ENCODE measurements around the gene RNF167. TPM values are rescaled to one million over a fixed set of nuclear protein-coding genes. Genes with fewer than 3 reads are reported as not detected.
"Not testable (repeated sequence)": the region's sequence is repeated elsewhere in the genome, so short reads cannot be mapped to it uniquely, and the experiment has no call there.

RNF167 gene
- total and polyA plus RNA-seq, 2 donors: 15.3 to 119 TPM

DNA sequence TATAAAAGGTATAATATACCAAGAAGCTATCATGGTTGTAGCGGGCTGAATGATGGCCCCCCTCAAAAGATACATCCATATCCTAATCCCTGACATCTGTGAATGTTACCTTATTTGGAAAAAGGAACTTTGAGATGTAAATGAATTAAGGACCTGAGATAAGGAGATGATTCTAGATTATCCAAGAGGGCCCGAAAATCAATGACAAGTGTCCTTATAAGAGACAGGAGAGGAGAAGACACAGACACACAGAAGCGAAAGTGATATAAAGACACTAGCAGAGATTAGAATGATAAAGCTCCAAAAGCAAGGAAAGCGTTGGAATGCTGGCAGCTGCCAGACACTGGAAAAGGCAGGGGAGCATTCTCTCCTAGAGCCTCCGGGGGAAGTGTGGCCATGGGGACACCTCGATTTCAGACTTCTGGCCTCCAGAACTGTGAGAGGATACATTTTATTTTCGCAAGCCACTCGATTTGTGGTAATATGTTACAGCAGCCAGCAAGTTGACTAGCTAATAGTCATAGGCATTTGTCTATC is 20.5 kb upstream of the RNF167 start:
- 44% methylated on average over 8 of the region's 8 CpGs for WGBS
- Histone ChIP-seq H3K4me1 (ENCODE audit: insufficient read depth) (no peaks in the 10 kb centered on the region), H3K27ac (ENCODE audit: low read depth) (no peak overlapping the region), H3K36me3 (ENCODE audit: insufficient read depth) (no peaks in the 10 kb centered on the region), H3K4me3 (ENCODE audit: low read depth, low read length) (no peak overlapping the region)
- DNase-seq (ENCODE audit: extremely low spot score): no peak

GRCh38 chr17:4920351-4921048 is 19.6 kb upstream of the RNF167 start:
- 87% methylated on average over 10 of the region's 10 CpGs for WGBS
- no peaks in the 10 kb centered on the region for H3K4me1 ChIP-seq (ENCODE audit: insufficient read depth)
- H3K27ac ChIP-seq (ENCODE audit: low read depth): no peak overlapping the region
- H3K4me3 ChIP-seq (ENCODE audit: low read depth, low read length): no peak overlapping the region
- H3K36me3 ChIP-seq (ENCODE audit: insufficient read depth): no peaks in the 10 kb centered on the region
- no peak for DNase-seq (ENCODE audit: extremely low spot score)

- Histone ChIP-seq H3K27ac (ENCODE audit: low read depth) (no peak overlapping the region), H3K4me1 (ENCODE audit: insufficient read depth) (no peaks in the 10 kb centered on the region), H3K36me3 (ENCODE audit: insufficient read depth) (no peaks in the 10 kb centered on the region), H3K4me3 (ENCODE audit: low read depth, low read length) (no peak overlapping the region)
- no peak for DNase-seq (ENCODE audit: extremely low spot score)
- 90% methylated on average over 4 of the region's 4 CpGs for WGBS
Observed at GRCh38 chr17:4921320-4921719, 18.7 kb upstream of the RNF167 start.

- H3K4me3 ChIP-seq (ENCODE audit: low read depth, low read length); H3K36me3 ChIP-seq (ENCODE audit: insufficient read depth); DNase-seq (ENCODE audit: extremely low spot score); H3K27ac ChIP-seq (ENCODE audit: low read depth); H3K4me1 ChIP-seq (ENCODE audit: insufficient read depth): not testable (repeated sequence)
- 81% methylated on average over 24 of the region's 24 CpGs for WGBS
Observed at GRCh38 chr17:4926577-4927335, 13.3 kb upstream of the RNF167 start.

DNA sequence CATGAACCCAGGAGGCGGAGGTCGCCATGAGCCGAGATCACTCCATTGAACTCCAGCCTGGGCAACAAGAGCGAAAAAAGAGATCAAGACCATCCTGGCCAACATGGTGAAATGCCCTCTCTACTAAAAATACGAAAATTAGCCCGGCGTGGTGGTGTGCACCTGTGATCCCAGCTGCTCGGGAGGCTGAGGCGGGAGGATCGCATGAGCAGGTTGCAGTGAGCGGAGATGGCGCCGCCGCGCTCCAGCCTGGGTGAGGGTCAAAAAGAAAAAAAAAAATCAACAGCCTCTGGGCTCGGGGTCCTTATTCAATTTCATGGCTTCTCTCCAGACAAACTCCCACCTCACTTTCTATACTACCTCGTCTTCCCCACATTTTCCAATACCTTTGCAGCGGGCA is 11.2 kb upstream of the RNF167 start:
- WGBS: 96% methylated on average over 18 of the region's 18 CpGs
- H3K4me1 ChIP-seq (ENCODE audit: insufficient read depth): no peaks in the 10 kb centered on the region
- no peak for DNase-seq (ENCODE audit: extremely low spot score)
- H3K27ac ChIP-seq (ENCODE audit: low read depth): no peak overlapping the region
- H3K36me3 ChIP-seq (ENCODE audit: insufficient read depth): no peaks in the 10 kb centered on the region
- no peak overlapping the region for H3K4me3 ChIP-seq (ENCODE audit: low read depth, low read length)

DNA sequence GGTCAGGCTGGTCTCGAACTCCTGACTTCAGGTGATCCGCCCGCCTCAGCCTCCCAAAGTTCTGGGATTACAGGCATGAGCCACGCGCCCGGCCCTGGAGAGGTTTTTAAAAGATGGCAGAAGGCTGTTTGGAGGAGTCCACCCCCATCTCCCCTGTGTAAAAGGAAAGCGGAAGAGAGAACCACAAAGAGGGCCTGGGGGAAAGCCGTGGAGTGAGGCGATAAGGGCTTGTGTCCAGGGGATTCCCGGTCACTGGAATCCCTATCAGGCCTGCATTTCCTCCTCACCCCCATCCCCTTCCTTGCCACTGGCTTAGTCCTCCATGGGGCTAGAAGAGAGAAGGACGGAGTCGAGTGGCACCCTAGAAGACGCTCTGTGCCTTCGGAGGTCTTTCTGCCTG is 8.1 kb upstream of the RNF167 start, which contains the start of gene GP1BA:
GP1BA (plus strand) TSS at position 315 of the 400 bp plus-strand sequence. CDS start 328 bp downstream, outside the sequence.
- 86% methylated on average over 14 of the region's 14 CpGs for WGBS
- Histone ChIP-seq H3K4me3 (ENCODE audit: low read depth, low read length) (no peak within 1 kb of the TSS), H3K36me3 (ENCODE audit: insufficient read depth) (no peaks in the 10 kb centered on the region), H3K27ac (ENCODE audit: low read depth) (no peak within 1 kb of the TSS), H3K4me1 (ENCODE audit: insufficient read depth) (no peaks in the 10 kb centered on the region)
- no peak for DNase-seq (ENCODE audit: extremely low spot score)

DNA sequence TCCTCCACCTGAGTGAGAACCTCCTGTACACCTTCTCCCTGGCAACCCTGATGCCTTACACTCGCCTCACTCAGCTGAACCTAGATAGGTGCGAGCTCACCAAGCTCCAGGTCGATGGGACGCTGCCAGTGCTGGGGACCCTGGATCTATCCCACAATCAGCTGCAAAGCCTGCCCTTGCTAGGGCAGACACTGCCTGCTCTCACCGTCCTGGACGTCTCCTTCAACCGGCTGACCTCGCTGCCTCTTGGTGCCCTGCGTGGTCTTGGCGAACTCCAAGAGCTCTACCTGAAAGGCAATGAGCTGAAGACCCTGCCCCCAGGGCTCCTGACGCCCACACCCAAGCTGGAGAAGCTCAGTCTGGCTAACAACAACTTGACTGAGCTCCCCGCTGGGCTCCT is 7.3 kb upstream of the RNF167 start:
- H3K36me3 ChIP-seq (ENCODE audit: insufficient read depth): no peaks in the 10 kb centered on the region
- 89% methylated on average over 12 of the region's 12 CpGs for WGBS
- no peak overlapping the region for H3K4me3 ChIP-seq (ENCODE audit: low read depth, low read length)
- H3K4me1 ChIP-seq (ENCODE audit: insufficient read depth): no peaks in the 10 kb centered on the region
- DNase-seq (ENCODE audit: extremely low spot score): no peak
- H3K27ac ChIP-seq (ENCODE audit: low read depth): no peak overlapping the region

GRCh38 chr17:4933646-4934045 is 6.4 kb upstream of the RNF167 start:
- H3K4me1 ChIP-seq (ENCODE audit: insufficient read depth): no peaks in the 10 kb centered on the region
- no peaks in the 10 kb centered on the region for H3K36me3 ChIP-seq (ENCODE audit: insufficient read depth)
- WGBS: 75% methylated on average over 16 of the region's 16 CpGs
- H3K27ac ChIP-seq (ENCODE audit: low read depth): no peak overlapping the region
- no peak for DNase-seq (ENCODE audit: extremely low spot score)
- H3K4me3 ChIP-seq (ENCODE audit: low read depth, low read length): no peak overlapping the region

DNA sequence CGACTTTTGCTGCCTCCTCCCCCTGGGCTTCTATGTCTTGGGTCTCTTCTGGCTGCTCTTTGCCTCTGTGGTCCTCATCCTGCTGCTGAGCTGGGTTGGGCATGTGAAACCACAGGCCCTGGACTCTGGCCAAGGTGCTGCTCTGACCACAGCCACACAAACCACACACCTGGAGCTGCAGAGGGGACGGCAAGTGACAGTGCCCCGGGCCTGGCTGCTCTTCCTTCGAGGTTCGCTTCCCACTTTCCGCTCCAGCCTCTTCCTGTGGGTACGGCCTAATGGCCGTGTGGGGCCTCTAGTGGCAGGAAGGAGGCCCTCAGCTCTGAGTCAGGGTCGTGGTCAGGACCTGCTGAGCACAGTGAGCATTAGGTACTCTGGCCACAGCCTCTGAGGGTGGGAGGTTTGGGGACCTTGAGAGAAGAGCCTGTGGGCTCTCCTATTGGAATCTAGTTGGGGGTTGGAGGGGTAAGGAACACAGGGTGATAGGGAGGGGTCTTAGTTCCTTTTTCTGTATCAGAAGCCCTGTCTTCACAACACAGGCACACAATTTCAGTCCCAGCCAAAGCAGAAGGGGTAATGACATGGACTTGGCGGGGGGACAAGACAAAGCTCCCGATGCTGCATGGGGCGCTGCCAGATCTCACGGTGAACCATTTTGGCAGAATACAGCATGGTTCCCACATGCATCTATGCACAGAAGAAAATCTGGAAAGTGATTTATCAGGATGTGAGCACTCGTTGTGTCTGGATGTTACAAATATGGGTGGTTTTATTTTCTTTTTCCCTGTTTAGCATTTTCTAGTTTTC is 5.7 kb upstream of the RNF167 start:
- H3K4me1 ChIP-seq (ENCODE audit: insufficient read depth): no peaks in the 10 kb centered on the region
- DNase-seq (ENCODE audit: extremely low spot score): no peak
- H3K36me3 ChIP-seq (ENCODE audit: insufficient read depth): no peaks in the 10 kb centered on the region
- 23% methylated on average over 14 of the region's 14 CpGs for WGBS
- H3K4me3 ChIP-seq (ENCODE audit: low read depth, low read length): no peak overlapping the region
- H3K27ac ChIP-seq (ENCODE audit: low read depth): no peak overlapping the region

DNA sequence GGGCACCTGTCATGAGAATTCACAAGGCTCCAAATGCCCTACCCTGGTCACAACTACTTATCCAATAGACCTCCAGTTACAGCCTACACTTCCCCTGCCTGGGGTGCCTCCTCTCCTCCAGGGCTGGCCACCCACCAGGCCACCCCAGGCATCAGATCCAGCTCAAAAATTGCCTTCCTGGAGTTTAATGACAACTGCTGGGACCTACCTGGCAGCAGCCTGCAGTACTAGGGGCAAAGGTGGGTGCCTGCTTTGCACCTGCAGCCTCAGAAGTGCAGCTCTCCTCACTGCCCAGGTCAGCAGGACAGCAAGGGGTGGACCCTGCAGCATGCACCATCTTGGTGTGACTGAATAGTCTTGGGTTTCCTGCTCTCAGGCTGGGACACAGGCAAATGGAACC is 4.4 kb upstream of the RNF167 start:
- no peak overlapping the region for H3K4me3 ChIP-seq (ENCODE audit: low read depth, low read length)
- DNase-seq (ENCODE audit: extremely low spot score): no peak
- H3K36me3 ChIP-seq (ENCODE audit: insufficient read depth): no peaks in the 10 kb centered on the region
- no peaks in the 10 kb centered on the region for H3K4me1 ChIP-seq (ENCODE audit: insufficient read depth)
- H3K27ac ChIP-seq (ENCODE audit: low read depth): no peak overlapping the region

- no peak overlapping the region for H3K4me3 ChIP-seq (ENCODE audit: low read depth, low read length)
- H3K4me1 ChIP-seq (ENCODE audit: insufficient read depth): no peaks in the 10 kb centered on the region
- H3K36me3 ChIP-seq (ENCODE audit: insufficient read depth): no peaks in the 10 kb centered on the region
- no peak for DNase-seq (ENCODE audit: extremely low spot score)
- 94% methylated on average over 3 of the region's 3 CpGs for WGBS
- no peak overlapping the region for H3K27ac ChIP-seq (ENCODE audit: low read depth)
Observed at GRCh38 chr17:4936436-4936835, 3.6 kb upstream of the RNF167 start.

- no peak overlapping the region for H3K27ac ChIP-seq (ENCODE audit: low read depth)
Observed at GRCh38 chr17:4937553-4937952, 2.5 kb upstream of the RNF167 start.

DNA sequence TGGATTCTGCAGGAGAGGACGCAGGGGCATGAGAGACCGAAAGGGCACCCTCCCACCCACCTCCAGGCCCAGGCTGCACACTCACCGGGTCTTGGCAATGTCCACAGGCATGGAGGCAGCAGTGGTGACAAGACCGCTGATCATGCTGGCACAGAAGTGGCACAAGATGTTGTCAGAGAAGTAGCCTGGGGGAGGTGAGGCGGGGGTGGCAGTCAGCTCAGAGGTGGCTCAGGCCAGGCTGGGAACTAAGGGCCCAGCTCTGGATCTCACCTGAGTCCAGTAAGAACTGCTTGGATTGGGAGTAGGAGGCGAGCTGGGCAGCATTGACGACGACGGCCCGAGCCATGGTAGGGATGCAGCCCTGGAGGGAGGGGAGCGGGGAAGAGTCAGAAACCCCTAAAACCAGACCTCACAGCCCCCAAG is 2.0 kb upstream of the RNF167 start:
- no peak overlapping the region for H3K4me3 ChIP-seq (ENCODE audit: low read depth, low read length)
- WGBS: 88% methylated on average over 11 of the region's 11 CpGs
- no peaks in the 10 kb centered on the region for H3K36me3 ChIP-seq (ENCODE audit: insufficient read depth)
- no peak overlapping the region for H3K27ac ChIP-seq (ENCODE audit: low read depth)
- DNase-seq (ENCODE audit: extremely low spot score): no peak
- H3K4me1 ChIP-seq (ENCODE audit: insufficient read depth): no peaks in the 10 kb centered on the region

More at GRCh38 chr17:4937553-4937952, 2.5 kb upstream of the RNF167 start:
- Histone ChIP-seq H3K4me3 (ENCODE audit: low read depth, low read length) (no peak overlapping the region), H3K4me1 (ENCODE audit: insufficient read depth) (no peaks in the 10 kb centered on the region), H3K36me3 (ENCODE audit: insufficient read depth) (no peaks in the 10 kb centered on the region)
- 89% methylated on average over 16 of the region's 16 CpGs for WGBS
- no peak for DNase-seq (ENCODE audit: extremely low spot score)

All from urinary bladder (tissue), 4 donors.